GM23338 (cell line): Measurements from ENCODE around the gene LPAR6. TPM values are rescaled to one million over a fixed set of nuclear protein-coding genes. Genes with fewer than 3 reads are reported as not detected.

ENCODE experiments used
- ATAC-seq: fragments of 200-7000 bp; cut with Tn5 transposase; 3 replicates; pipeline ENCODE4 v1.9.1; 2020
- DNase-seq: peaks from one replicate; pipeline ENCODE4 v3.0.0-alpha.2; 2015; ENCODE audit warnings: low spot score
- H2AFZ ChIP-seq: fragments of 200-600 bp; sonication (generic); 2 replicates; pipeline ENCODE4 v1.8.0; 2016; ENCODE audit warnings: antibody characterized with exemption, mild to moderate bottlenecking, moderate library complexity
- H3F3A ChIP-seq: fragments of 200-600 bp; sonication (generic); replicated peaks from 2 replicates; pipeline ENCODE4 v1.8.0; 2017; ENCODE audit warnings: antibody characterized with exemption, mixed run types, low read depth
- H3K27ac ChIP-seq: fragments of 200-600 bp; sonication (generic); 2 replicates; pipeline ENCODE4 v1.6.1; 2016; ENCODE audit warnings: low read depth
- H3K27me3 ChIP-seq: fragments of 200-600 bp; sonication (generic); 2 replicates; pipeline ENCODE4 v1.8.0; 2016; ENCODE audit warnings: mild to moderate bottlenecking, mixed run types, moderate library complexity; ENCODE audit not compliant: insufficient read depth
- H3K36me3 ChIP-seq: fragments of 200-600 bp; sonication (generic); 2 replicates; pipeline ENCODE4 v1.8.0; 2016; ENCODE audit warnings: mild to moderate bottlenecking; ENCODE audit not compliant: insufficient read depth
- H3K4me1 ChIP-seq: fragments of 200-600 bp; sonication (generic); 2 replicates; pipeline ENCODE4 v1.8.0; 2016; ENCODE audit warnings: mild to moderate bottlenecking, moderate library complexity; ENCODE audit not compliant: insufficient read depth
- H3K4me2 ChIP-seq: fragments of 200-600 bp; sonication (generic); 2 replicates; pipeline ENCODE4 v1.7.1; 2017; ENCODE audit warnings: mixed run types
- H3K4me3 ChIP-seq: fragments of 200-600 bp; sonication (generic); 2 replicates; pipeline ENCODE4 v1.6.1; 2016; ENCODE audit warnings: mixed run types
- H3K79me2 ChIP-seq: fragments of 200-600 bp; sonication (generic); replicated peaks from 2 replicates; pipeline ENCODE4 v1.8.0; 2017; ENCODE audit warnings: mild to moderate bottlenecking; ENCODE audit not compliant: insufficient read depth
- H3K9me2 ChIP-seq: fragments of 200-600 bp; sonication (generic); 2 replicates; pipeline ENCODE4 v1.8.0; 2017; ENCODE audit not compliant: insufficient read depth
- H4K20me1 ChIP-seq: fragments of 200-600 bp; sonication (generic); replicated peaks from 2 replicates; pipeline ENCODE4 v1.8.0; 2017; ENCODE audit warnings: mild to moderate bottlenecking; ENCODE audit not compliant: insufficient read depth
- H3K27ac Mint-ChIP-seq: 2 replicates; pipeline ENCODE4 v1.8.0; 2020; ENCODE audit warnings: inconsistent platforms, mild to moderate bottlenecking, moderate library complexity, mixed read lengths
- H3K27me3 Mint-ChIP-seq: 3 replicates; pipeline ENCODE4 v1.8.0; 2022; ENCODE audit warnings: low read depth, mild to moderate bottlenecking, moderate library complexity, mixed read lengths, inconsistent platforms; ENCODE audit not compliant: insufficient read depth, poor library complexity
- H3K36me3 Mint-ChIP-seq: 3 replicates; pipeline ENCODE4 v1.8.0; 2021; ENCODE audit warnings: low read depth, mild to moderate bottlenecking, inconsistent platforms, moderate library complexity, mixed read lengths
- H3K4me1 Mint-ChIP-seq: 3 replicates; pipeline ENCODE4 v1.8.0; 2020; ENCODE audit warnings: mild to moderate bottlenecking, inconsistent platforms, mixed read lengths
- H3K4me3 Mint-ChIP-seq: 3 replicates; pipeline ENCODE4 v1.8.0; 2021; ENCODE audit warnings: moderate library complexity, mild to moderate bottlenecking, inconsistent platforms, mixed read lengths
- H3K9me3 Mint-ChIP-seq: 3 replicates; pipeline ENCODE4 v1.8.0; 2020; ENCODE audit warnings: moderate library complexity, mild to moderate bottlenecking, inconsistent platforms, mixed read lengths
- CREB1 ChIP-seq: fragments of 250-450 bp; sonication (Bioruptor Pico); IDR thresholded peaks from 2 replicates; pipeline ENCODE4 v1.5.0; 2020; ENCODE audit warnings: low read depth, mild to moderate bottlenecking, moderate library complexity
- ETS1 ChIP-seq: IDR thresholded peaks from 2 replicates; pipeline ENCODE4 v1.6.1; 2016; ENCODE audit warnings: antibody characterized with exemption
- EZH2 ChIP-seq: fragments of 200-600 bp; sonication (generic); IDR thresholded peaks from one replicate; pipeline ENCODE4 v1.8.0; 2017; ENCODE audit warnings: antibody characterized with exemption, mild to moderate bottlenecking, low read depth; ENCODE audit not compliant: unreplicated experiment
- EZH2phosphoT487 ChIP-seq: fragments of 200-600 bp; sonication (generic); IDR thresholded peaks from one replicate; pipeline ENCODE4 v1.8.1; 2018; ENCODE audit warnings: antibody characterized with exemption; ENCODE audit not compliant: unreplicated experiment
- NANOG ChIP-seq: IDR thresholded peaks from 2 replicates; pipeline ENCODE4 v1.6.1; 2016; ENCODE audit warnings: antibody characterized with exemption, borderline replicate concordance
- POLR2AphosphoS5 ChIP-seq: IDR thresholded peaks from 2 replicates; pipeline ENCODE4 v1.6.1; 2016; ENCODE audit warnings: antibody characterized with exemption, low read depth
- ZNF114 ChIP-seq: fragments of 250-450 bp; sonication (Bioruptor Pico); IDR thresholded peaks from 2 replicates; pipeline ENCODE4 v1.5.0; 2020; ENCODE audit warnings: mild to moderate bottlenecking, moderate library complexity
- ZNF462 ChIP-seq: fragments of 250-450 bp; sonication (Bioruptor Pico); IDR thresholded peaks from 2 replicates; pipeline ENCODE4 v1.5.0; 2020; ENCODE audit warnings: mild to moderate bottlenecking, moderate library complexity
- polyA plus RNA-seq: library from polyadenylated mRNA; unstranded; fragments of >200 nt; fragmentation: Nextera tagmentation; extraction: Ambion mirVana; gene quantifications from 2 replicates; pipeline ENCODE4 v1.2.1, GENCODE V29; 2016
- total RNA-seq: library from RNA; depleted of rRNA; stranded (reverse); fragments of >200 nt; shearing (Covaris generic); gene quantifications from 2 replicates; pipeline ENCODE4 v1.2.3, GENCODE V29; 2014
- TF ChIP-seq, protein P1 (sequence below), 2 experiments: fragments of 200-600 bp in 1 of 2; sonication (generic) in 1 of 2; conservative IDR thresholded peaks; 2 replicates each; pipeline versions ENCODE4 v1.5.1 to v1.6.1; 2016 to 2017; ENCODE audit warnings: antibody characterized with exemption in 2 of 2, low read depth in 2 of 2, mild to moderate bottlenecking in 2 of 2, moderate library complexity in 1 of 2

LPAR6 gene
- total and polyA plus RNA-seq, 2 experiments from 2014 or later: 1.4 to 2.1 TPM

DNA sequence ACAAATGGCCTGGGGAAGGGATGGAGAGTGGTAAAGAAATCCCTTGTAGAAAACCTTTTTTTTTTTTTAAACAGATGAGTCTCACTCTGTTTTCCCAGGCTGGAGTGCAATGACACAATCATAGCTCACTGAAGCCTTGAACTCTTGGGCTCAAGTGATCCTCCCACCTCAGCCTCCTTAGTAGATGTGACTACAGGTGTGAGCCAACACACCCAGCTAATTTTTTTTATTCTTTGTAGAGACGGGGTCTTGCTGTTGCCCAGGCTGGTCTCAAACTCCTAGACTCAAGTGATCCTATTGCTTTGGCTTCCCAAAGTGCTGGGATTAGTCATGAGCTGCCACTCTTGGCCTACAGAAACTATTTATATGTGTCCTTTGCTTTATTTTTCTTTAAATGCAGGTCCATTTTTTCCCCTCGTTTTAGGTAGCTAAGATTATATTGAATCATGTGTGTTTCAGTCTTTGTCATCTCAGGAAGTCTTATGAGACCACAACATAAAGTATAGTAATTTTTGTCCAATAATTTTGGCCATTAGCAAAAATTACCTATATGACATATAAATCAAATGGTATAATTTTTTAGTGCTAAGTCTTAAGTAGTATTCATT, 10.5 kb downstream of the LPAR6 start:
- H3F3A ChIP-seq: no peaks in the 10 kb centered on the region
- no peaks in the 10 kb centered on the region for H3K27me3 ChIP-seq
- Mint-ChIP-seq H3K27me3 (no peaks in the 10 kb centered on the region), H3K36me3 (no peaks in the 10 kb centered on the region), H3K27ac (no peak overlapping the region), H3K9me3 (no peaks in the 10 kb centered on the region), H3K4me1 (no peaks in the 10 kb centered on the region; the same call in 2 of the 3 replicates), H3K4me3 (no peak overlapping the region)
- H3K4me2 ChIP-seq: no peak overlapping the region
- no peaks in the 10 kb centered on the region for H3K4me1 ChIP-seq
- no peaks in the 10 kb centered on the region for H3K36me3 ChIP-seq
- no peak overlapping the region for H2AFZ ChIP-seq
- no peak overlapping the region for H3K4me3 ChIP-seq
- H4K20me1 ChIP-seq: no peaks in the 10 kb centered on the region
- H3K79me2 ChIP-seq: no peaks in the 10 kb centered on the region
- no peak for DNase-seq
- no peak overlapping the region for H3K27ac ChIP-seq
- TF ChIP-seq, protein P1, sequence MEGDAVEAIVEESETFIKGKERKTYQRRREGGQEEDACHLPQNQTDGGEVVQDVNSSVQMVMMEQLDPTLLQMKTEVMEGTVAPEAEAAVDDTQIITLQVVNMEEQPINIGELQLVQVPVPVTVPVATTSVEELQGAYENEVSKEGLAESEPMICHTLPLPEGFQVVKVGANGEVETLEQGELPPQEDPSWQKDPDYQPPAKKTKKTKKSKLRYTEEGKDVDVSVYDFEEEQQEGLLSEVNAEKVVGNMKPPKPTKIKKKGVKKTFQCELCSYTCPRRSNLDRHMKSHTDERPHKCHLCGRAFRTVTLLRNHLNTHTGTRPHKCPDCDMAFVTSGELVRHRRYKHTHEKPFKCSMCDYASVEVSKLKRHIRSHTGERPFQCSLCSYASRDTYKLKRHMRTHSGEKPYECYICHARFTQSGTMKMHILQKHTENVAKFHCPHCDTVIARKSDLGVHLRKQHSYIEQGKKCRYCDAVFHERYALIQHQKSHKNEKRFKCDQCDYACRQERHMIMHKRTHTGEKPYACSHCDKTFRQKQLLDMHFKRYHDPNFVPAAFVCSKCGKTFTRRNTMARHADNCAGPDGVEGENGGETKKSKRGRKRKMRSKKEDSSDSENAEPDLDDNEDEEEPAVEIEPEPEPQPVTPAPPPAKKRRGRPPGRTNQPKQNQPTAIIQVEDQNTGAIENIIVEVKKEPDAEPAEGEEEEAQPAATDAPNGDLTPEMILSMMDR (conservative IDR thresholded peaks at IDR 0.05; ENCODE audit: low read depth in 2 of 2): no peak
- H3K9me2 ChIP-seq: no peaks in the 10 kb centered on the region
- no peak for ATAC-seq

- Histone ChIP-seq H3K4me3 (no peak overlapping the region), H3K27me3 (no peaks in the 10 kb centered on the region), H3K79me2 (no peaks in the 10 kb centered on the region), H3K4me2 (no peak overlapping the region), H3K27ac (no peak overlapping the region), H3K4me1 (no peaks in the 10 kb centered on the region), H3K9me2 (no peaks in the 10 kb centered on the region), H3F3A (no peaks in the 10 kb centered on the region), H3K36me3 (no peaks in the 10 kb centered on the region), H4K20me1 (no peaks in the 10 kb centered on the region), H2AFZ (no peak overlapping the region)
- no peak for ATAC-seq
- peaks cover 2% of the 10 kb centered on the region; the same call in 1 of the 3 replicates for H3K9me3 Mint-ChIP-seq
- DNase-seq: no peak
- H3K27ac Mint-ChIP-seq: no peak overlapping the region
- no peak overlapping the region for H3K4me3 Mint-ChIP-seq
- H3K36me3 Mint-ChIP-seq: peaks cover 2% of the 10 kb centered on the region; the same call in 2 of the 3 replicates
- no peaks in the 10 kb centered on the region for H3K27me3 Mint-ChIP-seq
- H3K4me1 Mint-ChIP-seq: no peaks in the 10 kb centered on the region; the same call in 2 of the 3 replicates
- TF ChIP-seq NANOG (no peak), ZNF114 (no peak), CREB1 (no peak), ZNF462 (no peak), EZH2 (no peak), ETS1 (no peak), POLR2AphosphoS5 (no peak), EZH2phosphoT487 (no peak)
These were observed 11.4 kb downstream of the LPAR6 start for GRCh38 chr13:48401480-48401879.
